Cardiac septum (tissue), 1 donor: ENCODE measurements around the gene SIPA1L2. TPM values are rescaled to one million over a fixed set of nuclear protein-coding genes. Genes with fewer than 3 reads are reported as not detected.
"Not testable (repeated sequence)": the region's sequence is repeated elsewhere in the genome, so short reads cannot be mapped to it uniquely, and the experiment has no call there.

Experiments
- DNase-seq: peaks from one replicate; pipeline ENCODE4 v3.0.0-alpha.2; 2020; ENCODE audit warnings: low spot score
- intact Hi-C: fragments of 100-400 bp; cut with DNase I; formaldehyde crosslinking; loops from one replicate; pipeline ENCODE4 v1.14.0; 2022
- total RNA-seq: library from RNA; stranded (reverse); fragmentation: NEBNext Ultra II Directional; extraction: Animal tissue kit (Norgen Biotek cat#: 25700); gene quantifications from one replicate; pipeline ENCODE4 v1.2.1, GENCODE V29; 2021
- donor health status: DM: no; HTN: no; CAD: no.

Gene SIPA1L2
- total RNA-seq, 1 donor from 2014 or later = 98.7 TPM

GRCh38 chr1:232624546-232625281 lies 5.2 kb downstream of the SIPA1L2 start:
- intact Hi-C loops = loop anchor here (5.0 to 10.0 kb wide), 8 partner anchors 37 to 870 kb away; no protein-coding TSS in a partner anchor
- DNase-seq = no peak

- no peak for DNase-seq
- intact Hi-C loops = loop anchor here (5.0 to 10.0 kb wide), 3 partner anchors 36 to 868 kb away; no protein-coding TSS in a partner anchor
These were observed 7.0 kb downstream of the SIPA1L2 start for GRCh38 chr1:232622981-232623380.

- DNase-seq = no peak
- intact Hi-C loops = loop anchor here (5.0 to 10.0 kb wide), 3 partner anchors 35 to 868 kb away; no protein-coding TSS in a partner anchor
These were observed 7.6 kb downstream of the SIPA1L2 start for GRCh38 chr1:232622378-232622777.

- intact Hi-C loops = loop anchor here (2.0 to 10.0 kb wide), 4 partner anchors 34 to 866 kb away; no protein-coding TSS in a partner anchor
- no peak for DNase-seq
These were observed 8.9 kb downstream of the SIPA1L2 start for GRCh38 chr1:232621050-232621449.

GRCh38 chr1:232620356-232620969 lies 9.5 kb downstream of the SIPA1L2 start:
- intact Hi-C loops = loop anchor here (2.0 to 10.0 kb wide), 4 partner anchors 33 to 866 kb away; no protein-coding TSS in a partner anchor
- no peak for DNase-seq

GRCh38 chr1:232617237-232617636 lies 12.7 kb downstream of the SIPA1L2 start:
- no peak for DNase-seq
- intact Hi-C loops = no loop called here

- DNase-seq = no peak
- intact Hi-C loops = loop anchor here (2.0 kb wide), 1 partner anchor 17 kb away; no protein-coding TSS in a partner anchor
These were observed 14.6 kb downstream of the SIPA1L2 start for GRCh38 chr1:232615306-232615800.

GRCh38 chr1:232614811-232615210 lies 15.1 kb downstream of the SIPA1L2 start:
- no peak for DNase-seq
- intact Hi-C loops = loop anchor here (2.0 kb wide), 1 partner anchor 16 kb away; no protein-coding TSS in a partner anchor

- intact Hi-C loops = loop anchor here (2.0 kb wide), 1 partner anchor 15 kb away; no protein-coding TSS in a partner anchor
- no peak for DNase-seq
These were observed 16.1 kb downstream of the SIPA1L2 start for GRCh38 chr1:232613752-232614381.

GRCh38 chr1:232612836-232613235 lies 17.1 kb downstream of the SIPA1L2 start:
- intact Hi-C loops, DNase-seq: not testable (repeated sequence)

GRCh38 chr1:232611834-232612233 lies 18.1 kb downstream of the SIPA1L2 start:
- no peak for DNase-seq
- intact Hi-C loops = no loop called here

- intact Hi-C loops, DNase-seq: not testable (repeated sequence)
These were observed 18.8 kb downstream of the SIPA1L2 start for GRCh38 chr1:232610902-232611745.

- DNase-seq = no peak
- intact Hi-C loops = no loop called here
These were observed 19.6 kb downstream of the SIPA1L2 start for GRCh38 chr1:232610192-232610901.

- intact Hi-C loops = no loop called here
- no peak for DNase-seq
These were observed 21.5 kb downstream of the SIPA1L2 start for GRCh38 chr1:232608427-232608826.

- intact Hi-C loops = no loop called here
- no peak for DNase-seq
These were observed 27.3 kb downstream of the SIPA1L2 start for GRCh38 chr1:232602622-232603021.

- intact Hi-C loops = no loop called here
- DNase-seq = no peak
These were observed 29.3 kb downstream of the SIPA1L2 start for GRCh38 chr1:232600424-232601258.
